HEK293 (cell line): Measurements from ENCODE around the gene IDE.
A peak's percentile ranks its signal among the peaks of the same experiment; 100 is the strongest.

Experiments
- CTCF ChIA-PET: fragments of 350-600 bp; formaldehyde crosslinking; extraction: SDS; loops from one replicate; lab custom pipeline; 2021; ENCODE audit warnings: antibody characterized with exemption; lab: Yijun Ruan, JAX
- POLR2A ChIA-PET: fragments of 300-600 bp; formaldehyde crosslinking; extraction: SDS; loops from one replicate; lab custom pipeline; 2020; ENCODE audit warnings: antibody characterized with exemption, inconsistent platforms; lab: Yijun Ruan, JAX
- H3K27ac ChIP-seq: fragments of 200-500 bp; sonication (Bioruptor generic); 2 replicates; pipeline ENCODE4 v1.5.1; 2014; ENCODE audit warnings: low read depth, low read length, control low read depth, inconsistent platforms; ENCODE audit errors: extremely low read depth
- H3K36me3 ChIP-seq, 2 experiments: fragments of 200-500 bp in 1 of 2; sonication (Bioruptor generic) in 1 of 2; 1 replicate in 1 of 2; 2 replicates in 1 of 2; pipeline ENCODE4 v1.5.1; 2014 to 2017; ENCODE audit warnings: inconsistent platforms in 2 of 2, low read length in 2 of 2; ENCODE audit not compliant: control insufficient read depth in 2 of 2, insufficient read depth in 1 of 2
- H3K4me1 ChIP-seq: fragments of 200-500 bp; sonication (Bioruptor generic); 2 replicates; pipeline ENCODE4 v1.5.1; 2014; ENCODE audit warnings: mild to moderate bottlenecking, low read length, inconsistent platforms; ENCODE audit not compliant: control insufficient read depth, insufficient read depth
- H3K4me3 ChIP-seq: 2 replicates; pipeline ENCODE4 v1.5.1; 2011; ENCODE audit warnings: low read depth, mild to moderate bottlenecking, control low read depth, low read length, moderate library complexity
- H3K9me3 ChIP-seq: fragments of 200-500 bp; sonication (Bioruptor generic); 2 replicates; pipeline ENCODE4 v1.5.1; 2014; ENCODE audit warnings: low read depth, low read length, inconsistent platforms; ENCODE audit not compliant: control insufficient read depth, insufficient read depth
- HOXC10 ChIP-seq: sonication (generic); formaldehyde crosslinking; IDR thresholded peaks from 2 replicates; pipeline ENCODE4 v1.8.1; 2023; ENCODE audit warnings: mild to moderate bottlenecking, missing genetic modification reagents
- IKZF3 ChIP-seq: fragments of 450-650 bp; IDR thresholded peaks from 2 replicates; pipeline ENCODE4 v1.5.0; 2018; ENCODE audit warnings: missing biosample characterization, mild to moderate bottlenecking, missing genetic modification characterization, moderate library complexity
- MYNN ChIP-seq: fragments of 450-650 bp; formaldehyde crosslinking; IDR thresholded peaks from 2 replicates; pipeline ENCODE4 v1.5.1; 2016; ENCODE audit warnings: missing biosample characterization, missing genetic modification characterization, borderline replicate concordance
- MZF1 ChIP-seq: fragments of 450-650 bp; formaldehyde crosslinking; IDR thresholded peaks from 2 replicates; pipeline ENCODE4 v1.5.1; 2017; ENCODE audit warnings: missing biosample characterization, missing genetic modification characterization, borderline replicate concordance
- PRDM6 ChIP-seq: fragments of 450-650 bp; formaldehyde crosslinking; IDR thresholded peaks from 2 replicates; pipeline ENCODE4 v1.5.1; 2017; ENCODE audit warnings: missing biosample characterization, missing genetic modification characterization
- SP2 ChIP-seq: fragments of 450-650 bp; formaldehyde crosslinking; IDR thresholded peaks from 2 replicates; pipeline ENCODE4 v1.5.1; 2016; ENCODE audit warnings: missing biosample characterization, missing genetic modification characterization
- WT1 ChIP-seq: fragments of 450-650 bp; formaldehyde crosslinking; IDR thresholded peaks from 2 replicates; pipeline ENCODE4 v1.5.1; 2016; ENCODE audit warnings: missing biosample characterization, missing genetic modification characterization
- ZBTB21 ChIP-seq: fragments of 450-650 bp; formaldehyde crosslinking; IDR thresholded peaks from 2 replicates; pipeline ENCODE4 v1.5.1; 2017; ENCODE audit warnings: missing biosample characterization, missing genetic modification characterization
- ZNF148 ChIP-seq: fragments of 450-650 bp; formaldehyde crosslinking; IDR thresholded peaks from 2 replicates; pipeline ENCODE4 v1.5.0; 2017; ENCODE audit warnings: missing biosample characterization, missing genetic modification characterization, borderline replicate concordance
- ZNF214 ChIP-seq: fragments of 450-650 bp; formaldehyde crosslinking; IDR thresholded peaks from 2 replicates; pipeline ENCODE4 v1.5.1; 2017; ENCODE audit warnings: missing biosample characterization, mild to moderate bottlenecking, missing genetic modification characterization, borderline replicate concordance
- ZNF239 ChIP-seq: fragments of 450-650 bp; formaldehyde crosslinking; IDR thresholded peaks from 2 replicates; pipeline ENCODE4 v1.5.1; 2016; ENCODE audit warnings: missing biosample characterization, missing genetic modification characterization
- ZNF362 ChIP-seq: fragments of 450-650 bp; formaldehyde crosslinking; IDR thresholded peaks from 2 replicates; pipeline ENCODE4 v1.5.1; 2016; ENCODE audit warnings: missing biosample characterization, missing genetic modification characterization
- ZNF544 ChIP-seq: fragments of 450-650 bp; formaldehyde crosslinking; IDR thresholded peaks from 2 replicates; pipeline ENCODE4 v1.5.0; 2017; ENCODE audit warnings: missing biosample characterization, missing genetic modification characterization
- ZNF660 ChIP-seq: fragments of 450-650 bp; IDR thresholded peaks from 2 replicates; pipeline ENCODE4 v1.5.1; 2018; ENCODE audit warnings: missing biosample characterization, mild to moderate bottlenecking, missing genetic modification characterization
- ZNF707 ChIP-seq: fragments of 450-650 bp; formaldehyde crosslinking; IDR thresholded peaks from 2 replicates; pipeline ENCODE4 v1.5.1; 2016; ENCODE audit warnings: missing biosample characterization, missing genetic modification characterization
- ZNF777 ChIP-seq: fragments of 450-650 bp; formaldehyde crosslinking; IDR thresholded peaks from 2 replicates; pipeline ENCODE4 v1.5.1; 2017; ENCODE audit warnings: missing biosample characterization, missing genetic modification characterization, borderline replicate concordance
- ZNF791 ChIP-seq: fragments of 450-650 bp; formaldehyde crosslinking; IDR thresholded peaks from 2 replicates; pipeline ENCODE4 v1.5.1; 2016; ENCODE audit warnings: missing biosample characterization, missing genetic modification characterization
- ZSCAN4 ChIP-seq: fragments of 450-650 bp; formaldehyde crosslinking; IDR thresholded peaks from 2 replicates; pipeline ENCODE4 v1.5.1; 2017; ENCODE audit warnings: missing biosample characterization, missing genetic modification characterization

Gene IDE

GRCh38 chr10:92542458-92542857, 31.4 kb downstream of the IDE start (continued):
- no peak for TF ChIP-seq ZSCAN4
- TF ChIP-seq WT1 (tag by site-specific recombination) = peak; percentile 98
- TF ChIP-seq ZNF777 = no peak
- no peak for TF ChIP-seq SP2 (tag by site-specific recombination)
- no peak for TF ChIP-seq ZNF660 (tag by site-specific recombination)
- no peak for TF ChIP-seq ZNF239 (tag by site-specific recombination)
- peak; percentile 52; the same call in 1 of the 2 replicates for TF ChIP-seq MZF1 (tag by site-specific recombination)
- no peak for TF ChIP-seq ZBTB21
- TF ChIP-seq ZNF707 (tag by site-specific recombination) = no peak
- 0 out of 2 replicates have a peak, but pooled peaks have one; percentile 25 for TF ChIP-seq IKZF3 (tag by site-specific recombination)
- TF ChIP-seq ZNF148 (tag by site-specific recombination) = no peak
- no peak for TF ChIP-seq HOXC10
- 0 out of 2 replicates have a peak, but pooled peaks have one; percentile 3 for TF ChIP-seq ZNF362
- TF ChIP-seq ZNF544 (tag by site-specific recombination) = no peak
- TF ChIP-seq PRDM6 (tag by site-specific recombination) = peak; percentile 15; the same call in 1 of the 2 replicates

- Histone ChIP-seq H3K4me3 (no peak overlapping the region), H3K4me1 (peaks cover 28% of the 10 kb centered on the region), H3K27ac (no peak overlapping the region), H3K36me3 (peaks cover 0 to 3% of the 10 kb centered on the region in 2 experiments; a peak in 2 of 3 replicates), H3K9me3 (no peaks in the 10 kb centered on the region)
- POLR2A ChIA-PET = no interaction called here
- no peak for TF ChIP-seq ZNF214 (tag by site-specific recombination)
- no peak for TF ChIP-seq ZNF791 (tag by site-specific recombination)
- no peak for TF ChIP-seq MYNN (tag by site-specific recombination)
- peak; percentile 41; the same call in 1 of the 2 replicates for TF ChIP-seq WT1 (tag by site-specific recombination)
- CTCF ChIA-PET = interaction anchor here (0.6 to 1.6 kb wide), 4 partner anchors 24 to 1801 kb away, joined by 3 to 9 read pairs (median 3); no protein-coding TSS in a partner anchor
Measured at GRCh38 chr10:92541583-92541982, 32.3 kb downstream of the IDE start.
